Islet precursor cell (in vitro differentiated cells): ENCODE results near the gene NEMP1.
"Not testable (repeated sequence)": the region's sequence is repeated elsewhere in the genome, so short reads cannot be mapped to it uniquely, and the experiment has no call there.

Source experiments
- DNase-seq: peaks from one replicate; pipeline ENCODE4 v3.0.0-alpha.2; 2018

Gene NEMP1

GRCh38 chr12:57090490-57090889 lies 11.9 kb upstream of the NEMP1 start:
- DNase-seq, result no peak

- peak; percentile 89 for DNase-seq
Measured at GRCh38 chr12:57089271-57090245, 11.0 kb upstream of the NEMP1 start.

DNA sequence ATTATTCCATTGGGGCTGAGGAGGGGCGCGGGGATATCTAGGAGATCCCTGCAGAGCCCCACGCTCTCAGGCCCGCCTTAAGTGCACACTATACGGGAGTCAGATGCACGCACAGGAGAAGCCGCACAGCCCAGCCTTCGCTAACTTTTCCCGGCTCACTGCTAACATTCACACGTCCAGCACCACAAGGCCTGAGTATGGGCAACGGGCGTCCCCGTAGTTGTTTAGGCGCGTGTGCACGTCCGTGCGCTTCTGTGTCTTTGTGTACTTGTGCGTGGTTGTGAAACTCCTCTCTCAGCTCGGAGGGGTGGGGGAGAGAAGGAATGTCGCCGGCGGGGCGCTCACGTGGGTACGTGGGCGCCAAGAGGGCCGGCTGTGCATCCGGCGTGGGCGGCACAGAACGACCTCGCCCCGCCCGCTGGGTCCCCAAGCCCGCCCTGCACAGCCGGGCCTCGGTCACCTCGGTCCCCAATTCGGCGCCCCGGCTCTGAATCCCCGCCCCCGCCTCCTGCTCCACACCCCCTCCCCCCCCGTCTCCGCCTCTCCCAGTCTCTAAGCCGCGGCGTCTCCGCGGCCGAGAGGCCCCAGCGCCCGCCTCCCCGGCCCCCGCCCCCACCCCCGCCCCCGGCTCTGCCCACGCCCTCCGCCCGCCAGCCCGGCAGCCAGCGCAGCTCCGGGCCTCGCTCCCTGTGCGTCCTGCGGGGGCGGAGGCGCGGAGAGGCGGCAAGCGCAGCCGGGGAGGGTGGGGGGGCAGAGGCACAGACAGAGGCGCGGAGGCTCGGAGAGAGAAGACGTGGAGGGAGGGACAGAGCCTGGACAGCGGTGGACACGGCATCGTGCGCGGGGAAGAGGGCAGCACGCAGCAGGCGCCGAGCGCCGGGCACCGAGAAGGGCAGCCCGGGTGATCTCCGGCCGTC lies 10.0 kb upstream of the NEMP1 start, which contains the start of gene NAB2:
Gene NAB2, plus strand, starts transcription at position 761 of the 917 bp plus-strand sequence. CDS start 158 bp downstream, outside the sequence.
- DNase-seq, result peak; percentile 99

GRCh38 chr12:57087691-57088353 lies 9.2 kb upstream of the NEMP1 start:
- DNase-seq, result peak; percentile 100

DNA sequence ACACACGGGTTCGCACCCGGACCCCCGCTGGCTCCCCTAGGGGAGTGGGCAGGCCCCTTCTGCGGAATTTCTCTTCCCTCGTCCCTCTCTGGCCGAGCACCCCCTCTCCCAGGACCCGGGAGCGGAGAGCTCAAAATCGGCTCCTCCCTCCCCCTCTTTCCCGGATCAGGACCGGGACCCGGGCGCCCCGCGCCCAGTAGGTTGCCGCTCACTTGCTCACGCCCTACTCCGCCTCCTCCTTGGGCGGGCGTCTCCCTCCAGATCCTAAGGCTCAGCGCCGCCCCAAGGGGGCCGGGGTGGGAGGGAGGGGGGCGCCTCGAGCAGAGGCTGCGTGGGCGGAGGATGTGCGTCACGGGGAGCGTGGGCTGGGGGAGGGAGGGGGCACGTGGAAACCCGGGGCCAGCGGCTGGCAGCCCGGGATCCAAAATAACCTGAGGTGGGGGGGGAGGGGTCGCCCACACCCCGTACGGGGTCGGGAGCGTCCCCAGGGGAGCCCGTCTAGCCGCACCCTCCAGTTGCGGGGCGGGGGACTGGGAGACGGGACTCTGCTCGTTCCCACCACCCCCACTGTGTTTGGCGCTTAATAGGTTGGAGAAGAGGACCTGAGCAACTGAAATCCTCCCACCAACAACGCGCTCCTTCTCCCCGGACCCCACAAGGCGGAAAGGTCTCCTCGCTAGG lies 8.6 kb upstream of the NEMP1 start:
- peak; percentile 93 for DNase-seq

- DNase-seq, result peak; percentile 94
Measured at GRCh38 chr12:57086493-57087009, 8.0 kb upstream of the NEMP1 start.

DNA sequence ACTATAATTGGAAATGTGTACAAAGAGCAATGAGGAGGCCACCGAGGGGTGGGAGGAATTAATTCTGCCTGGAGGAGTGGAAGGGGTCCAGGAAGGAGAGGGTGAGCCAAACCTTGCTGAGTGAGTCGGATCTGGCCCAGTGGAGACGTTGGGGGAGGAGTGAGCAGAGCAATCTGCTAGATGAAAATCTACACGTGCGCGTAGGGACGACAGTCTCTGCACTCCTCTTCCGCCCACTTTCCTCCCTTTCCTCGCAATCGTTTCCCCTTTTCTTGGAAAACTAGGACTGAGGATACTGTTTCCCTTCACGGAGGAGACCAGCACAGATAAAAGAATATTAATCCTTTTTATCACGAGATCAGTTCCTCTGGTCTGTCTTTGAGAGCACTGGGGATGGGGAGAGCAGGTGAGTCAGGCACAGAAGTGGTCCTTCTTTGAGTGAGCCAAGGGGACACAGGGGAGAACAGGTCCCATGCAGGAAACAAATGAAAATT lies 7.5 kb upstream of the NEMP1 start:
- peak; percentile 72 for DNase-seq

- DNase-seq, result no peak
Measured at GRCh38 chr12:57080855-57081254, 2.3 kb upstream of the NEMP1 start.

DNA sequence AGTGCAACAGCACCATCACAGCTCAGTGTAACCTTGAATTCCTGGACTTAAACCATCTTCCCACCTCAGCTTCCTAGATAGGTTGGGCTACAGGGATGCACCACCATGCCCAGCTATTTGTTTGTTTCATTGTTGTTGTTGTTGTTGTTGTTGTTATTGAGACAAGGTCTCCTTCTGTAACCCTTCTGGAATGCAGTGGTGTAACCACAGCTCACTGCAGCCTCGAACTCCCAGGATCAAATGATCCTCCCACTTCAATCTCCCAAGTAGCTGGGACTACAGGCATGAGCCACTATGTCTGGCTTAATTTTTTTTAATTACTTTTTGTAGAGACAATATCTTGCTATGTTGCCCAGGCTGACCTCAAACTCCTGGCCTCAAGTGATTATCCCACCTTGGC lies 1.2 kb upstream of the NEMP1 start:
- DNase-seq, result peak; percentile 66

DNA sequence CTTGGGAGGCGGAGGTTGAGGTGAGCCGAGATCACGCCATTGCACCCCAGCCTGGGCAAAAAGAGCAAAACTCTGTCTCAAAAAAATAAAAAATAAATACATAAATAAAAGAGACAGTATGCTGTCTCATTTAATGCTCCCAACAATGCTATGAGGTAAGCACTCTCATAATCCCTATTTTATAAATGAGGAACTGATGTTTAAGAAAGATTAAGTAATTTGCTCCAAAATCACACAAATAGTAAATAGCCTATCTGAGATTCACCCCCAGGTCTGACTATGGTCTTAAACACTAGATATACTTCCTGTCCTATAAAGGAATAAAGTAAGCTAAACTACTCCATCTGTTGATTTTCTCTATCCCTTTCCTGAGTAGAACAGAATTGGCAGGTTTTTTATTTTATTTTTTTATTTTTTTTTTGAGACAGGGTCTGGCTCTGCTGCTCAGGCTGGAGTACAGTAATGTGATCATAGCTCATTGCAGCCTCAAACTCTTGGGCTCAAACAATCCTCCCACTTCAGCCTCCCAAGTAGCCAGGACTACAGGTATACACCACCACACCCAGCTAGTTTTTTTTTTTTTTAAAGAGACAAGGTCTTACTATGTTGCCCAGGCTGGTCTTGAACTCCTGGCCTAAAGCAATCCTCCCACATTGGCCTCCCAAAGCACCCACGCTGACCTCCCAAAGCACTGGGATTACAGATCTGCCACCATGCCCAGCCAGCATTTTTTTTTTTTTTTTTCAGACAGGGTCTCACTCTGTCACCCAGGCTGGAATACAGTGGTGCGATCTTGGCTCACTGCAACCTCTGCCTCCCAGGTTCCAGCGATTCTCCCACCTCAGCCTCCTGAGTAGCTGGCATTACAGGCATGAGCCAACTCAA lies 4.8 kb downstream of the NEMP1 start:
- DNase-seq, result not testable (repeated sequence)

DNA sequence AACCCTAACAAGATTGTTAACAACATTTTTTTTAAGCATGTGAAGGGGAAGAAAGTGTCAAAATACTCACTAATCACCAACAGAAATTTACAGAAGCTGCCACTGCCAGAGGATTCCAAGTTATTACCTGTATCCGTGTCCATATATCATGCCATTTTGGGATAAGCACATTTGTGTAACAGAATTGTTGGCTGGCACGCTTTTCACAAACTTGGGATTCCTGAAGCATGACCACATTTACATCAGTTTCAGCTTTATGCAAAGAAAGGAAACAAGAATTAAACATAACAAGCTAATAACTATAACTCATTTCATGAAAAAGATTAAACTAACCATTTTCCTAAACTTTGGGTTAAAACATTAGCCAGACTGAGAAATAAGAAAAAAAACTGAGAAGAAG lies 5.9 kb downstream of the NEMP1 start:
- DNase-seq, result peak; percentile 17

DNA sequence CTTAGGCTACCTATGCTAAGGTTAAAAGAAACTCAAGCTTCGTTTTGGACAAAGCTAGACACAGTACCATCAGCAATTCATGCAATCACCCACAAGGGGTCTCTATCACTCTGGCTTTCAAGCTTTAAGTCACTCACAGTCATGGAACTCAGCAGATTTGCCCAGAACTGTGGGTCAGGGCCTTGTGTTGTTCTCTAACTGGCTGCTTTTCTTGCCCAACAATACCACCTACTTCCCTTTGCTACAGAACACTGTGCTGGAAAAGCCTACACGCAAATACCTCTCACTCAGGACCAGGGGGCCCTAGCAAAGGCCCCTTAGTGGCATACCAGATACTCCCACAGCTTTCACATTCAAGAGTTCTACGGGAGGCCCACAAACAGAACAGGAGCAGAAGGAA lies 9.1 kb downstream of the NEMP1 start:
- peak; percentile 86 for DNase-seq

GRCh38 chr12:57066245-57066644 lies 12.3 kb downstream of the NEMP1 start:
- peak; percentile 19 for DNase-seq

DNA sequence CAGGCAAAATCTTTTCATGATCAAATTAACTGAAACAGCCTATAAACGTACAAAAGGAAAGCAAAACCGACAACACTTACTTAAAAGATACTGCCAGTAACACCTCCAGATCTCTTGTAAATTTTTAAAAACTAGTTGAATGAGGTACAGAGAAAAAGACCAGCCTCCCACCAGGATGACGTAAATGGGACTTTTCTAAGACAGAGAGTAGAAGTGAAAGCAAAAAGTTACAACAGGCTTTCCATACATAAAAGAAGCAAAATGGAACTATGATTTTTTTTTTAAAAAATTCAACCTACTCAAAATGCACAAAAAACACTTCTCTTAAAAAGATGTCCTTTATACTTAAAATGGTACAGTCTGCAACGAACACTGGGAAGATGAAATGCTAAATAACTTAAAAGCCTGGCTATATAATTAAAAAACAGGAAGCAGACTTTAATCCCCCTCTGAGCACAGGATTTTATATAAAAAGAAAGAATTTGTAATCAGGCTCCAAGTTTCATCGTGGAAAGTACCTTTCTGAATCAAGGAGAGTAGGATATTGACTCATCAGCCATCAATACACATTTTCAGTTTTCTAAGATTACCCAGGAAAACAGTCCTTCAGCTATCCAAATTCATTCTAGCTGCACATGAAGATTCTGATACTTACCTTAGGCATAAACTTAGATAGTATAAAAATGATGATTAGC lies 14.5 kb downstream of the NEMP1 start:
- no peak for DNase-seq

DNA sequence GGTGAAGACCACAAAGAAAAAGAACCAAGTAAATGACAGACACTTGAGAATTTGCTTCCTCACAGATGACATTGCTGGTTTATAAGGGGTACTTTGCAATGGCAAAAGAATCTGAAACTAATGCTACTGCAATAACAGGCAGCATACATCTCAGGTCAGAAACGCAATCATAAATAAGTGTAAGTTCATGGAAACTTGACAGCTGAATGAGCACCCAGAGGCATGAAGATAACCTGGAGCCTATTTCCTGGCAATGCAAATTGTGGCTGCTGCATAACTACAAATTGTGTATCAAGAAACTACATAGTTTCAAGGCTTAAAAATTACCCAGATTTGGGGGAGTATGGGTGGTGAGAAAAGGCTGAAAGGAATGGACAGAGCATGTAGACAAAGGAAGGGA lies 20.1 kb downstream of the NEMP1 start:
- DNase-seq, result no peak

DNA sequence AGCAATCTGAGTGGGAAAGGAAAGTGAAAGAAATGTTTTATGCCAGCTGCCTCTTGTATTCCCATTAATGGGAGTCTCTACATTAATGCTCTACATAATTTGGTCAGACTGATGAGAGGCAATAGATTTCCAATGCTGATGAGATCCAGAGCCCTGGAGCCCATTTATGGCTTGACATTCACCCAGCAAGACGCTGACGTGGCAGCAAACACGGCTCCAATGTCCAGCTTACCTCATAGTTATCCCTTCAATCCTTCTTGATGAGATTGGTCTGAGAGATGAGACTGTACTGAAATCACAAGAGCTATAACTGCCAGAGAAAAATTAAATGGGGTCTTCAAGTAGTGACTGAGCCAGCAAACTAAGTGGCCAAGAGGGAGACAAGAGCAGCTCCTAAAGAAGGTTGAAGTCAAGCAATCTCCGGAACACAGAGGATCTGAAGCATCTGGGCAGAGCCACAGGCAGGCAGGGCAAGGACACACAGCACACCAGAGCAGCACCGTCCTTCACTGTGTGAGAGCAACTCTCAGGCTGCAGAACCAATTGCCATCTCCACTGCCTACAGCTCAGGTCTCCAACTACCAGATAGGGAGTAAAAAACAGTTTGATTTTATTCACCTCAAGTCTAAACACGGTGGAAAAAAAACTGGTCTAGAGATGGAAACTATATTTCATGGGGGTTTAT lies 21.4 kb downstream of the NEMP1 start:
- DNase-seq, result no peak

- no peak for DNase-seq
Measured at GRCh38 chr12:57055824-57056223, 22.8 kb downstream of the NEMP1 start.

DNA sequence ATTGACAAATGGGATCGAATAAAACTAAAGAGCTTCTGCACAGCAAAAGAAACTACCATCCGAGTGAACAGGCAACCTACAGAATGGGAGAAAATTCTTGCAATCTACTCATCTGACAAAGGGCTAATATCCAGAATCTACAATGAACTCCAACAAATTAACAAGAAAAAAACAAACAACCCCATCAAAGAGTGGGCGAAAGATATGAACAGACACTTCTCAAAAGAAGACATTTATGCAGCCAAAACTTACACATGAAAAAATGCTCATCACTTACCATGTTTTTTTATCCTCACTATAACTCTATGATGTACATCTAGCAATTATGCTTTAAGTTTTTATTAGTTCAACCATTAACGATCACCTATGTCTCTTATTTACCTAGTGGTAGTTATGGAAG lies 24.7 kb downstream of the NEMP1 start:
- not testable (repeated sequence) for DNase-seq

GRCh38 chr12:57053146-57053545 lies 25.4 kb downstream of the NEMP1 start:
- DNase-seq, result not testable (repeated sequence)
